Panc1 (cell line): ENCODE data around the gene IL2RA. TPM values are rescaled to one million over a fixed set of nuclear protein-coding genes. Genes with fewer than 3 reads are reported as not detected.

ENCODE experiments used
- ATAC-seq: fragments of 200-7000 bp; cut with Tn5 transposase; 2 replicates; pipeline ENCODE4 v1.9.1; 2020; ENCODE audit warnings: mild to moderate bottlenecking, moderate library complexity
- BruUV-seq: library from RNA; stranded (reverse); fragments of 400-500 nt; replicated peaks from 2 replicates; lab custom pipeline; 2021; lab: Mats Ljungman, UMichigan
- CTCF ChIA-PET: fragments of 300-600 bp; sonication (Branson Sonifier 250); formaldehyde crosslinking; loops from one replicate; lab custom pipeline; 2022; ENCODE audit warnings: antibody characterized with exemption; lab: Charles Lee
- POLR2A ChIA-PET: fragments of 300-600 bp; sonication (Branson Sonifier 250); formaldehyde crosslinking; loops from one replicate; lab custom pipeline; 2022; ENCODE audit warnings: antibody characterized with exemption; lab: Charles Lee
- DNase-seq: peaks from one replicate; pipeline ENCODE4 v3.0.0-alpha.2; 2010; ENCODE audit warnings: low read depth, low spot score
- H3K27ac ChIP-seq: 2 replicates; pipeline ENCODE4 v1.5.1; 2011; ENCODE audit warnings: mild to moderate bottlenecking, low read length, inconsistent platforms
- H3K27me3 ChIP-seq: fragments of 200-500 bp; sonication (Bioruptor generic); 2 replicates; pipeline ENCODE4 v1.6.0; 2014; ENCODE audit warnings: low read length, inconsistent platforms; ENCODE audit not compliant: control insufficient read depth, insufficient read depth
- H3K36me3 ChIP-seq: fragments of 200-500 bp; sonication (Bioruptor generic); 2 replicates; pipeline ENCODE4 v1.5.1; 2014; ENCODE audit warnings: inconsistent platforms, mild to moderate bottlenecking, low read length, moderate library complexity; ENCODE audit not compliant: control insufficient read depth, insufficient read depth
- H3K4me1 ChIP-seq: 2 replicates; pipeline ENCODE4 v1.5.1; 2011; ENCODE audit warnings: inconsistent platforms, mild to moderate bottlenecking, low read length, moderate library complexity; ENCODE audit not compliant: control insufficient read depth, insufficient read depth
- H3K4me3 ChIP-seq, 2 experiments: 2 replicates each; pipeline ENCODE4 v1.5.1; 2011 to 2012; ENCODE audit warnings: low read depth in 2 of 2, low read length in 2 of 2, mild to moderate bottlenecking in 2 of 2, inconsistent platforms in 1 of 2, moderate library complexity in 1 of 2
- H3K9me3 ChIP-seq: fragments of 200-500 bp; sonication (Bioruptor generic); 2 replicates; pipeline ENCODE4 v1.5.1; 2014; ENCODE audit warnings: low read depth, mild to moderate bottlenecking, inconsistent platforms, low read length, moderate library complexity; ENCODE audit not compliant: control insufficient read depth, insufficient read depth
- CTCF ChIP-seq: fragments of 450-650 bp; IDR thresholded peaks from 2 replicates; pipeline ENCODE4 v1.5.1; 2017; ENCODE audit warnings: mild to moderate bottlenecking
- POLR2AphosphoS5 ChIP-seq: IDR thresholded peaks from 2 replicates; pipeline ENCODE4 v1.6.1; 2012; ENCODE audit warnings: mild to moderate bottlenecking, low read depth, low read length, moderate library complexity
- REST ChIP-seq, 2 experiments: IDR thresholded peaks; 2 replicates each; pipeline ENCODE4 v1.6.1; 2011 to 2012; ENCODE audit warnings: low read depth in 2 of 2, control low read depth in 1 of 2, low read length in 1 of 2, mild to moderate bottlenecking in 1 of 2, moderate library complexity in 1 of 2; ENCODE audit not compliant: insufficient read depth in 1 of 2
- SIN3A ChIP-seq: IDR thresholded peaks from 2 replicates; pipeline ENCODE4 v1.6.1; 2012; ENCODE audit warnings: low read depth, mild to moderate bottlenecking, low read length, moderate library complexity, borderline replicate concordance; ENCODE audit not compliant: insufficient read depth
- TCF7L2 ChIP-seq: IDR thresholded peaks from 2 replicates; pipeline ENCODE4 v1.6.1; 2011; ENCODE audit warnings: mild to moderate bottlenecking, low read depth, low read length, inconsistent platforms
- in situ Hi-C: cut with HindIII; loops from 2 replicates; pipeline ENCODE4 v1.10.0; 2016; ENCODE audit warnings: low sequenced_read_pairs, low pct_unique_long_range_greater_than_20kb
- intact Hi-C: fragments of 100-400 bp; cut with micrococcal nuclease; formaldehyde crosslinking; loops from one replicate; pipeline ENCODE4 v1.10.0; 2022; ENCODE audit not compliant: unreplicated experiment
- total RNA-seq: library from RNA; stranded (reverse); gene quantifications from one replicate; pipeline ENCODE4 v1.2.1, GENCODE V29; 2021; ENCODE audit not compliant: unreplicated experiment

The IL2RA gene
- total RNA-seq, 1 experiment from 2014 or later = 0.33 TPM

GRCh38 chr10:6046773-6047611 lies 15.2 kb downstream of the IL2RA start:
- Histone ChIP-seq H3K4me3 (no peak overlapping the region), H3K27ac (no peak overlapping the region), H3K9me3 (no peaks in the 10 kb centered on the region), H3K4me1 (peaks cover 3% of the 10 kb centered on the region; the same call in 1 of the 2 replicates), H3K27me3 (peaks cover 3% of the 10 kb centered on the region; the same call in 1 of the 2 replicates), H3K36me3 (no peaks in the 10 kb centered on the region)
- no TSS peak for BruUV-seq
- POLR2A ChIA-PET = no interaction called here
- CTCF ChIA-PET = no interaction called here
- ATAC-seq = no peak
- no peak for DNase-seq
- TF ChIP-seq POLR2AphosphoS5 (no peak), CTCF (no peak), REST (IDR thresholded peaks at IDR 0.05; ENCODE audit: insufficient read depth in 1 of 2, low read depth in 2 of 2, low read length in 1 of 2) (no peak), SIN3A (no peak), TCF7L2 (no peak)
- intact Hi-C loops (no loop called here), in situ Hi-C loops (no loop called here)

- H3K9me3 ChIP-seq = no peaks in the 10 kb centered on the region
- H3K27me3 ChIP-seq = peaks cover 3% of the 10 kb centered on the region; the same call in 1 of the 2 replicates
- H3K4me3 ChIP-seq = no peak overlapping the region
- no peaks in the 10 kb centered on the region for H3K36me3 ChIP-seq
- in situ Hi-C loops = no loop called here
- DNase-seq (no peak), ATAC-seq (no peak)
- H3K27ac ChIP-seq = no peak overlapping the region
- TF ChIP-seq REST (IDR thresholded peaks at IDR 0.05; ENCODE audit: insufficient read depth in 1 of 2, low read depth in 2 of 2, low read length in 1 of 2) (no peak), CTCF (no peak), SIN3A (no peak), TCF7L2 (no peak), POLR2AphosphoS5 (no peak)
- intact Hi-C loops = no loop called here
- CTCF ChIA-PET = no interaction called here
- POLR2A ChIA-PET = no interaction called here
- BruUV-seq = no TSS peak
- peaks cover 2% of the 10 kb centered on the region; the same call in 1 of the 2 replicates for H3K4me1 ChIP-seq
These were observed 16.0 kb downstream of the IL2RA start for GRCh38 chr10:6045878-6046772.
